Measurements from ENCODE around the gene FAM3A.
"Not testable (repeated sequence)": the region's sequence is repeated elsewhere in the genome, so short reads cannot be mapped to it uniquely, and the experiment has no call there.

Gene FAM3A

GRCh38 chrX:154506483-154507332 is 9.3 kb downstream of the FAM3A start:
- DNase-seq (ENCODE audit: insufficient read length, low spot score) = no peak
- no peak for FAIRE-seq
- TF ChIP-seq, protein P1, sequence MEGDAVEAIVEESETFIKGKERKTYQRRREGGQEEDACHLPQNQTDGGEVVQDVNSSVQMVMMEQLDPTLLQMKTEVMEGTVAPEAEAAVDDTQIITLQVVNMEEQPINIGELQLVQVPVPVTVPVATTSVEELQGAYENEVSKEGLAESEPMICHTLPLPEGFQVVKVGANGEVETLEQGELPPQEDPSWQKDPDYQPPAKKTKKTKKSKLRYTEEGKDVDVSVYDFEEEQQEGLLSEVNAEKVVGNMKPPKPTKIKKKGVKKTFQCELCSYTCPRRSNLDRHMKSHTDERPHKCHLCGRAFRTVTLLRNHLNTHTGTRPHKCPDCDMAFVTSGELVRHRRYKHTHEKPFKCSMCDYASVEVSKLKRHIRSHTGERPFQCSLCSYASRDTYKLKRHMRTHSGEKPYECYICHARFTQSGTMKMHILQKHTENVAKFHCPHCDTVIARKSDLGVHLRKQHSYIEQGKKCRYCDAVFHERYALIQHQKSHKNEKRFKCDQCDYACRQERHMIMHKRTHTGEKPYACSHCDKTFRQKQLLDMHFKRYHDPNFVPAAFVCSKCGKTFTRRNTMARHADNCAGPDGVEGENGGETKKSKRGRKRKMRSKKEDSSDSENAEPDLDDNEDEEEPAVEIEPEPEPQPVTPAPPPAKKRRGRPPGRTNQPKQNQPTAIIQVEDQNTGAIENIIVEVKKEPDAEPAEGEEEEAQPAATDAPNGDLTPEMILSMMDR (IDR thresholded peaks at IDR 0.05; ENCODE audit: insufficient read depth, missing control alignments) = no peak

- FAIRE-seq (no peak), DNase-seq (ENCODE audit: insufficient read length, low spot score) (no peak)
- TF ChIP-seq, protein P1 (IDR thresholded peaks at IDR 0.05; ENCODE audit: insufficient read depth, missing control alignments) = no peak
These were observed 10.3 kb downstream of the FAM3A start for GRCh38 chrX:154505734-154506133.

GRCh38 chrX:154502989-154503388 is 13.0 kb downstream of the FAM3A start:
- DNase-seq (ENCODE audit: insufficient read length, low spot score) (no peak), FAIRE-seq (no peak)
- TF ChIP-seq, protein P1 (IDR thresholded peaks at IDR 0.05; ENCODE audit: insufficient read depth, missing control alignments) = no peak

DNA sequence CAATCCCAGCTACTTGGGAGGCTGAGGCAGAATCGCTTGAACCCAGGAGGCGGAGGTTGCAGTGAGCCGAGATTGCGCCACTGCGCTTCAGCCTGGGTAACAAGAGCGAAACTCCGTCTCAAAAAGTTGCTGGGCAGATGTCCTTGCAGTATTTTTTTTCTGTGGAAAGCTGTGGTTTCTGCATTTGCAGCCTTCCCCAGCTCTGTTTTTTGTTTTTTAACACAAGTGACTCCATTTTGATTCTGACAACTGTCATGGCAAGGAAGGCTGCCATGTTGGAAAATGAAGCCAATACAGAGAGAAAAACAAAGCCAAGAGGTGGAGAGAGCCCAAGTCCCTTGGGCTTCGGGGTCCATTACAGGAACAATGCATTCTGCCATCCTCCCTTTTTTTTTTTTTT is 13.9 kb downstream of the FAM3A start:
- DNase-seq (ENCODE audit: insufficient read length, low spot score) = no peak
- TF ChIP-seq, protein P1 (IDR thresholded peaks at IDR 0.05; ENCODE audit: insufficient read depth, missing control alignments) = no peak
- no peak for FAIRE-seq

GRCh38 chrX:154501423-154501822 is 14.6 kb downstream of the FAM3A start:
- not testable (repeated sequence) for DNase-seq (ENCODE audit: insufficient read length, low spot score); FAIRE-seq

- not testable (repeated sequence) for DNase-seq (ENCODE audit: insufficient read length, low spot score); FAIRE-seq
These were observed 19.4 kb downstream of the FAM3A start for GRCh38 chrX:154496591-154497137.

DNA sequence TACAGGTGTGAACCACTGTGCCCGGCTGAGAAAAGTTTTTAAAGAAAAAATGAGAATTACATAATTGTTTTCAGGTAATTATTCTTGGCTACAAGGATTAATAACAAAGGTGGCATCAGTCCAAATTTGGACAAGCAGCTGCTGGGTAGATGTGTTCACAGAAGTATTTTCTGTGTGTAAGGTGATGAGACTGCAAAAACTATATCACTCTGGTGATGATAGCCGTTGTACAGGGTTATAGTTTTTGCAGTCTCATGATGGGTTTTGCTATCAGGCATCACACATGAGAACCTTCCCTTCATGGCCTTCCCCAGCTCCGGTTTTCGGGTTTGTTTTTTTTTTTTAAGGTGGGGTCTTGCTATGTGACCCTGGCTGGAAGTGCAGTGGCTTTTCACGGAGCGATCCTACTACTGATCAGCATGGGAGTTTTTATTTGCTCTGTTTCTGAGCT is 20.5 kb downstream of the FAM3A start:
- FAIRE-seq = no peak
- TF ChIP-seq, protein P1 (IDR thresholded peaks at IDR 0.05; ENCODE audit: insufficient read depth, missing control alignments) = no peak

DNA sequence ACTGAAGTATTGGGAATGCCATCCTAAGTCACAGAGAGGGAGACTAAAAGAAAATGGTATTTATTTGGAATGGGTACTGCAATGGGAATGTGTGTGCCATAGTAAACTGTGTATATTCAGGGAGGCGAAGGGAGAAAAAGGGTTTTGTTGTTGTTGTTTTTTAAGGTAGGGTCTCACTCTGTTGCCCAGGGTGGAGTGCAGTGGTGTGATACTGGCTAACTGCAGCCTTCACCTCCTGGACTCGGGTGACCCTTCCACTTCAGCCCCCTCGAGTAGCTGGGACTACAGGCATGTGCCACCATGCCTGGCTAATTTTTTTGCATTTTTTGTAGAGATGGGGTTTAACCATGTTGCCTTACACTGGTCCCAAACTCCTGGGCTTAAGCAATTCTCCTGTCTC is 21.3 kb downstream of the FAM3A start:
- DNase-seq (ENCODE audit: insufficient read length, low spot score) = no peak
- TF ChIP-seq, protein P1 (IDR thresholded peaks at IDR 0.05; ENCODE audit: insufficient read depth, missing control alignments) = no peak
- FAIRE-seq = no peak

More for the DNA sequence above, 20.5 kb downstream of the FAM3A start:
- no peak for DNase-seq (ENCODE audit: insufficient read length, low spot score)
